ENCODE measurements around the gene NINJ1. TPM values are rescaled to one million over a fixed set of nuclear protein-coding genes. Genes with fewer than 3 reads are reported as not detected.

NINJ1 gene
- total RNA-seq, 2 donors from 2014 or later: 71.2 to 194 TPM

GRCh38 chr9:93098236-93098946 lies 35.7 kb downstream of the NINJ1 start:
- peak overlapping the region; percentile 96 to 98 for H3K27ac ChIP-seq

GRCh38 chr9:93097511-93098201 lies 36.4 kb downstream of the NINJ1 start:
- DNase-seq (ENCODE audit: low spot score): no peak
- H3K9me3 ChIP-seq: no peaks in the 10 kb centered on the region
- peak overlapping the region; percentile 96 to 98 for H3K27ac ChIP-seq
- TF ChIP-seq CTCF (IDR thresholded peaks at IDR 0.05): no peak
- no peak for ATAC-seq (ENCODE audit: insufficient number of reproducible peaks, low FRiP score, low read depth)
- H3K4me1 ChIP-seq (ENCODE audit: control insufficient read depth in 1 of 2, low read depth in 2 of 2): peaks cover 25 to 43% of the 10 kb centered on the region in 2 donors
- no peaks in the 10 kb centered on the region for H3K36me3 ChIP-seq
- H3K4me3 ChIP-seq: peak overlapping the region; percentile 96
- H3K27me3 ChIP-seq (replicated peaks; ENCODE audit: insufficient read depth): no peaks in the 10 kb centered on the region

More at GRCh38 chr9:93098236-93098946, 35.7 kb downstream of the NINJ1 start:
- ATAC-seq (ENCODE audit: insufficient number of reproducible peaks, low FRiP score, low read depth) (peak; percentile 37), DNase-seq (ENCODE audit: low spot score) (peak; percentile 83)
- Histone ChIP-seq H3K4me1 (ENCODE audit: control insufficient read depth in 1 of 2, low read depth in 2 of 2) (peaks cover 25 to 43% of the 10 kb centered on the region in 2 donors), H3K27me3 (replicated peaks; ENCODE audit: insufficient read depth) (no peaks in the 10 kb centered on the region), H3K9me3 (no peaks in the 10 kb centered on the region), H3K36me3 (no peaks in the 10 kb centered on the region), H3K4me3 (peak overlapping the region; percentile 96)
- no peak for TF ChIP-seq CTCF (IDR thresholded peaks at IDR 0.05)

GRCh38 chr9:93096811-93097382 lies 37.2 kb downstream of the NINJ1 start:
- DNase-seq (ENCODE audit: low spot score): no peak
- no peaks in the 10 kb centered on the region for H3K27me3 ChIP-seq (replicated peaks; ENCODE audit: insufficient read depth)
- no peak for ATAC-seq (ENCODE audit: insufficient number of reproducible peaks, low FRiP score, low read depth)

GRCh38 chr9:93096131-93096802 lies 37.8 kb downstream of the NINJ1 start, which contains the start of gene CARD19:
CARD19 (plus strand) TSS chr9:93096217; CDS start chr9:93096346, 129 bp downstream.
- DNase-seq (ENCODE audit: low spot score): no peak
- ATAC-seq (ENCODE audit: insufficient number of reproducible peaks, low FRiP score, low read depth): no peak
- TF ChIP-seq CTCF (IDR thresholded peaks at IDR 0.05): no peak

More at GRCh38 chr9:93096811-93097382, 37.2 kb downstream of the NINJ1 start:
- Histone ChIP-seq H3K4me3 (peak overlapping the region; percentile 96), H3K9me3 (no peaks in the 10 kb centered on the region), H3K36me3 (no peaks in the 10 kb centered on the region), H3K27ac (peak overlapping the region; percentile 96 to 98), H3K4me1 (ENCODE audit: control insufficient read depth in 1 of 2, low read depth in 2 of 2) (peaks cover 25 to 43% of the 10 kb centered on the region in 2 donors)
- no peak for TF ChIP-seq CTCF (IDR thresholded peaks at IDR 0.05)

More at GRCh38 chr9:93096131-93096802, 37.8 kb downstream of the NINJ1 start, which contains the start of gene CARD19:
- H3K4me1 ChIP-seq (ENCODE audit: control insufficient read depth in 1 of 2, low read depth in 2 of 2): peaks cover 25 to 43% of the 10 kb centered on the region in 2 donors
- H3K27me3 ChIP-seq (replicated peaks; ENCODE audit: insufficient read depth): no peaks in the 10 kb centered on the region
- H3K9me3 ChIP-seq: peaks cover under 1% of the 10 kb centered on the region
- no peaks in the 10 kb centered on the region for H3K36me3 ChIP-seq
- peak within 1 kb of the TSS; percentile 96 for H3K4me3 ChIP-seq
- H3K27ac ChIP-seq: peak within 1 kb of the TSS; percentile 96 to 98
